Heart right ventricle (tissue), 16 donors: Measurements from ENCODE around the gene LRMDA. TPM values are rescaled to one million over a fixed set of nuclear protein-coding genes. Genes with fewer than 3 reads are reported as not detected.

Source experiments
- ATAC-seq, 8 donors: fragments of 200-7000 bp; cut with Tn5 transposase; one replicate each; pipeline ENCODE4 v1.9.1; 2020; ENCODE audit warnings: mild to moderate bottlenecking in 8 of 8, moderate library complexity in 8 of 8, moderate number of reproducible peaks in 1 of 8
- DNase-seq, 2 donors: peaks; one replicate each; pipeline ENCODE4 v3.0.0-alpha.2; 2020
- H3K27ac ChIP-seq, 10 donors: fragments of 200-600 bp; sonication (generic) in 2 of 10; one replicate each; pipeline versions ENCODE4 v1.5.0 to v1.8.0; 2020 to 2022; ENCODE audit warnings: mild to moderate bottlenecking in 3 of 10
- H3K27me3 ChIP-seq, 7 donors: fragments of 200-600 bp; one replicate each; pipeline ENCODE4 v1.8.0; 2021 to 2022; ENCODE audit warnings: mild to moderate bottlenecking in 2 of 7
- H3K36me3 ChIP-seq, 9 donors: fragments of 200-600 bp; sonication (generic) in 1 of 9; one replicate each; pipeline versions ENCODE4 v1.5.0 to v1.8.0; 2020 to 2022; ENCODE audit warnings: mild to moderate bottlenecking in 2 of 9
- H3K4me1 ChIP-seq, 9 donors: fragments of 200-600 bp; sonication (generic) in 1 of 9; one replicate each; pipeline versions ENCODE4 v1.5.0 to v1.8.0; 2020 to 2022; ENCODE audit warnings: mild to moderate bottlenecking in 4 of 9
- H3K4me3 ChIP-seq, 10 donors: fragments of 200-600 bp; sonication (generic) in 2 of 10; one replicate each; pipeline versions ENCODE4 v1.5.0 to v1.8.0; 2020 to 2022; ENCODE audit warnings: mild to moderate bottlenecking in 7 of 10, moderate library complexity in 2 of 10
- H3K9me3 ChIP-seq, 11 donors: fragments of 200-600 bp in 10 of 11; sonication (generic) in 2 of 11; one replicate each; pipeline versions ENCODE4 v1.5.0 to v1.8.0; 2013 to 2022; ENCODE audit warnings: mild to moderate bottlenecking in 2 of 11, control low read depth in 1 of 11, moderate library complexity in 1 of 11
- WGBS, 2 donors: extraction: QIAGEN DNeasy Blood & Tissue Kit; methylation state at CpG; one replicate each; pipeline ENCODE4 v1.1.7; 2013; ENCODE audit warnings: inconsistent platforms in 1 of 2; 5-methylcytosine and 5-hydroxymethylcytosine counted together
- intact Hi-C, 10 donors: fragments of 100-400 bp; cut with DNase I; formaldehyde crosslinking; loops; one replicate each; pipeline versions ENCODE4 v1.11.1 to v1.14.2; 2022
- polyA plus RNA-seq, 2 donors: library from polyadenylated mRNA; stranded (reverse); fragments of 200-250 nt; gene quantifications; one replicate each; pipeline ENCODE4 v1.2.3, GENCODE V29; 2013
- total RNA-seq, 10 donors: library from RNA; stranded (reverse); fragmentation: NEBNext Ultra II Directional in 3 of 10; extraction: Animal tissue kit (Norgen Biotek cat#: 25700) in 3 of 10; gene quantifications; one replicate each; pipeline versions ENCODE4 v1.2.1 to v1.2.4, GENCODE V29; 2021 to 2023
- TF ChIP-seq, protein P1 (sequence below), 9 donors: fragments of 200-600 bp; sonication (generic) in 2 of 9; IDR thresholded peaks; one replicate each; pipeline versions ENCODE4 v1.5.0 to v1.8.0; 2021 to 2022; ENCODE audit warnings: antibody characterized with exemption in 9 of 9, mild to moderate bottlenecking in 5 of 9, moderate library complexity in 1 of 9
- donor health status: Arrhythmogenic right ventricular cardiomyopathy.
- donor health status: ischemic (EF 13 %, LVEDD 7.1; RV severe dilation, severe dysfunction).
- donor health status: healthy with polysubstance abuse.
- donor health status: DM: no; HTN: yes; CAD: no.
- donor health status: DM: no; HTN: no; CAD: no.
- donor health status: ischemic (EF 25% LVEDD 6.9; RV normal size, moderate dysfunction).
- donor health status: ischemic (EF 25% LVEDD 5.7; RV mildly dilated, moderate dysfunction).
- donor health status: healthy.
- donor health status: DM: yes; HTN: yes; CAD: no.
- donor health status: Ischemic cardiomyopathy.
- donor health status: ischemic (EF 35%, LVEDD 5.7; RV mildly dilated, moderate dysfunction).
- donor health status: nonischemic (EF 11% LVEDD 7.7; RV severe dilation, severe dysfunction).
- donor health status: DM: yes; HTN: yes; CAD: no.
- donor health status: PGD.
- donor health status: ischemic (EF 29% LVEDD 5.4; RV normal size, mild dysfunction).
- donor health status: nonischemic (EF 23%, LVEDD 6.1; RV moderate dilation, normal function).

Gene LRMDA
- total and polyA plus RNA-seq, 12 donors = 4.0 to 59.8 (median 12.7) TPM

DNA sequence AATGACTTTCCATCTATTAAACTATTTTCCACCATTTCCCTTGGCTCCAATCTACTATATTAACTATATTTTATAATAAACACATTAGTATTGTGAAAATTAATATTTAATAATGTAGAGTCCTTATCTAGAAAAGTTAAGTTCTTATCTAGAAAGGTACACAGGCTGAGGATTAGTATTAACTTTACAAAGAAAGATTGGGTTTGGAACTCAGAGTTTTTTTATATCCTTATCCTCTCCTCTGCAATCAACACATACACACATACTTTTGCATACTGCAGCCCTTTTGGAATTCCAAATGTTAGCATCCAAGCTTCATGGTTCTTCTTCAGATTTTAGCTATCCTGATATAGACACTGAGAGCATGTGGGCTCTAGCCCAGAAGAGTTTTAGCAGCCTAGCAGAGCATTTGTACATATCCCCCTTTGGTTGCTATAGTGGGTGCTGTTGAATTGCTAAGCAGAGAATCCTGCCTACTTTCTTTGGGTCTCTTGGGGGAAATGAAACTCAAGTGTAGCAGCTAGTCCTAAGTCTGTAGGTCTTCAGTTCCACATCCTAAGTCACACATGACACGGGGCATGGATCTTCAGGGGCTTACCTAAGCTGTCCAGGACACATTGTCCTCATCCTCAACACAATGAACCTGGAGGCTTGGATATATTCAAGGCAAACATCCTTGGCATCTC is 874.6 kb downstream of the LRMDA start:
- Histone ChIP-seq H3K4me3 (no peak overlapping the region), H3K9me3 (no peaks in the 10 kb centered on the region), H3K36me3 (no peaks in the 10 kb centered on the region), H3K27ac (no peak overlapping the region), H3K27me3 (no peaks in the 10 kb centered on the region), H3K4me1 (peaks cover 0 to 52% (median 32%) of the 10 kb centered on the region in 9 donors)
- intact Hi-C loops = loop anchor here in 8 of 10 donors (10.0 kb wide), 6 partner anchors 129 to 911 kb away; partner anchors contain the start of gene ZNF503 (in 1 of the 8)
- whole genome bisulfite sequencing, 2 donors = 42 to 95% methylated on average over 1 of the region's 1 CpG
- DNase-seq = no peak
- ATAC-seq = no peak
- TF ChIP-seq, protein P1, sequence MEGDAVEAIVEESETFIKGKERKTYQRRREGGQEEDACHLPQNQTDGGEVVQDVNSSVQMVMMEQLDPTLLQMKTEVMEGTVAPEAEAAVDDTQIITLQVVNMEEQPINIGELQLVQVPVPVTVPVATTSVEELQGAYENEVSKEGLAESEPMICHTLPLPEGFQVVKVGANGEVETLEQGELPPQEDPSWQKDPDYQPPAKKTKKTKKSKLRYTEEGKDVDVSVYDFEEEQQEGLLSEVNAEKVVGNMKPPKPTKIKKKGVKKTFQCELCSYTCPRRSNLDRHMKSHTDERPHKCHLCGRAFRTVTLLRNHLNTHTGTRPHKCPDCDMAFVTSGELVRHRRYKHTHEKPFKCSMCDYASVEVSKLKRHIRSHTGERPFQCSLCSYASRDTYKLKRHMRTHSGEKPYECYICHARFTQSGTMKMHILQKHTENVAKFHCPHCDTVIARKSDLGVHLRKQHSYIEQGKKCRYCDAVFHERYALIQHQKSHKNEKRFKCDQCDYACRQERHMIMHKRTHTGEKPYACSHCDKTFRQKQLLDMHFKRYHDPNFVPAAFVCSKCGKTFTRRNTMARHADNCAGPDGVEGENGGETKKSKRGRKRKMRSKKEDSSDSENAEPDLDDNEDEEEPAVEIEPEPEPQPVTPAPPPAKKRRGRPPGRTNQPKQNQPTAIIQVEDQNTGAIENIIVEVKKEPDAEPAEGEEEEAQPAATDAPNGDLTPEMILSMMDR (IDR thresholded peaks at IDR 0.05) = no peak

DNA sequence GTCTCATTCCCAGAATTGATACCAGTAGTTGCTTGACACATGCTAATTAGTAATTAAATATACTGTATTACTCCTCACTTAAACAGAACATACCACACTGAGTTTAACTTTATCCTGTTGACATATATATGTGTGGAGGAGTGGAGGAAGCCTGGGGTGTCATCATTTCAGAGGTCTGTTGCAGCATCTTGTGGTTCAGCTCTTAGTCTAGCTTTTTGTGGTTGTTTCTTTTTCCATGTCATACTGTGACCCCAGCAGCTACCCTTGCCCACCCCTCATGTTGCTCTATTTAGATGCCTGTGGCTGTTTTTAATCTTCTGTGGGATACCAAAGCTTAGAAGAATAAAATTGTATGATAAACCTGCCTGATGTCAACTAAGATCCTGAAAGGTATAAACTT is 875.4 kb downstream of the LRMDA start:
- peaks cover 0 to 54% (median 40%) of the 10 kb centered on the region in 9 donors for H3K4me1 ChIP-seq
- DNase-seq = no peak
- no peaks in the 10 kb centered on the region for H3K36me3 ChIP-seq
- no peak overlapping the region for H3K4me3 ChIP-seq
- no peaks in the 10 kb centered on the region for H3K27me3 ChIP-seq
- intact Hi-C loops = loop anchor here in 8 of 10 donors (10.0 kb wide), 6 partner anchors 128 to 912 kb away; partner anchors contain the start of gene ZNF503 (in 1 of the 8)
- TF ChIP-seq, protein P1 (IDR thresholded peaks at IDR 0.05) = no peak
- no peaks in the 10 kb centered on the region for H3K9me3 ChIP-seq
- H3K27ac ChIP-seq = no peak overlapping the region
- ATAC-seq = no peak

DNA sequence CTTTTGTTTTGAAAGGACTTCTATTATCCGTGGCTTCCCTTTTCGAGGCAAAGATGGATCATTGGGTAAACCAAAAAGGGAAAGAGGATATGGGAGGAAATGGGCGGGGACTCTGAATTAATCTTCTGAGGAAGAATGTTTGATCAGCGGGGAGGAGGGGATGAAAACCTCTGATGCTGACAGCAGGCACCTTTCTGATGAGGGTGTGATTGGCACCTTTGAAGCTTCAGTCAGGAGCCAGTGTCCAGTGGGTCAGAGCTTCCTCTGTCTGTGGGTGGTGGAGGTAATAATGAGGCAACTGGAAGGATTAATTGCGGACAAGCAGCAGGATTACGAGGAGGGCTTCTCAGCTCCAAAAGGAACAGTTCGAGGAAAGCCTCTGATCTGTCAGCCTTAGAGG is 877.6 kb downstream of the LRMDA start:
- Histone ChIP-seq H3K4me3 (no peak overlapping the region), H3K9me3 (no peaks in the 10 kb centered on the region), H3K27me3 (no peaks in the 10 kb centered on the region), H3K36me3 (no peaks in the 10 kb centered on the region), H3K4me1 (peaks cover 0 to 49% (median 43%) of the 10 kb centered on the region in 9 donors), H3K27ac (peak overlapping the region in 2 of 10 donors; percentile 37 to 68)
- intact Hi-C loops = loop anchor here in 8 of 10 donors (10.0 kb wide), 6 partner anchors 126 to 914 kb away; partner anchors contain the start of gene ZNF503 (in 1 of the 8)
- DNase-seq (no peak), ATAC-seq (no peak)
- WGBS, 2 donors = 63 to 69% methylated on average over 7 of the region's 7 CpGs
- TF ChIP-seq, protein P1 (IDR thresholded peaks at IDR 0.05) = no peak

DNA sequence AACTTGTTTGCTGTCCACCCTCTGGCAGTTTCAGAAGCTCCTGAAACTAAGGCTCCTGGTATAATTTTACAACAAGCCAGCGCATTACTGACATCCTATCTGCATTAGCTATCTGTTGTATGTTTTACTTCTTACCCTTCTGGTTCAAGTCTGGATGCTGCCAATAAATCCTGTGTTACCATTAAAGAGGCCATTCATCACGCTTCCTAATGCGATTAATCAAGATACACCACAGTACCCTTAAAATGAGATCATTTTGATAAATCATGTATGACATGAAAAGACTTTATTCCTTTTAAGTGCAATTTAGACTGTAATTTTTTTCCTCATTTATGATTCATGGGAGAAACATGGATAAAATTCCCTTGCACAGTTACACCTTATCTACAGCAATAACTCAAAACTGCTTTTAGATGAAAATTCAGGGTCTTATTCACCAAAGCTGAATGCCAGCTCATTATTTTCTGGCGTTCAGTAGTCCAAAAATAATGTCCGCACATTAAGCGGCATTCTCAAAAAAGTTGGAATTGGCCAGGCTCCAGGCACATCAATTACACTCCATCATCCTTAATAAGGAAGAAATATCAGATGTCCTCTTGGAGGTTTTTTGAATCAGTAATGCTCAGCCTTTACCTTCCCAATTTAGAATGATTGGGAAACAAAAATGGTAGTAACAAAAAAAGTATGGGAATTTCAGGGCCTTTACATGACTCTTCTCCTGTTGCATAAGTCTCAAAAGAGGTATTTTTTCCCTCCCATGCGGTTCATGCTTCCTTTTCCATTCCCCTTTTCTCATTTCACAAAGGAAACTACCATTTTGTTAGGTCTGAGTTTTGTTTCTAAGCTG is 878.5 kb downstream of the LRMDA start:
- Histone ChIP-seq H3K27me3 (no peaks in the 10 kb centered on the region), H3K27ac (peak overlapping the region in 7 of 10 donors; percentile 10 to 68 (median 22)), H3K36me3 (no peaks in the 10 kb centered on the region), H3K4me3 (no peak overlapping the region), H3K4me1 (peaks cover 0 to 47% (median 43%) of the 10 kb centered on the region in 9 donors), H3K9me3 (no peaks in the 10 kb centered on the region)
- TF ChIP-seq, protein P1 (IDR thresholded peaks at IDR 0.05) = no peak
- intact Hi-C loops = loop anchor here in 8 of 10 donors (5.0 to 10.0 kb wide), 8 partner anchors 125 to 915 kb away; partner anchors contain the start of gene ZNF503 (in 2 of the 8)
- DNase-seq (no peak), ATAC-seq (no peak)
- WGBS, 2 donors = 89 to 92% methylated on average over 7 of the region's 7 CpGs
